ENCODE data around the gene TICAM1. TPM values are rescaled to one million over a fixed set of nuclear protein-coding genes. Genes with fewer than 3 reads are reported as not detected.
"Not testable (repeated sequence)": the region's sequence is repeated elsewhere in the genome, so short reads cannot be mapped to it uniquely, and the experiment has no call there.

Gene TICAM1
- total RNA-seq, 4 donors from 2014 or later: 7.5 to 8.3 (median 8.0) TPM

GRCh38 chr19:4829001-4829712 is 2.4 kb downstream of the TICAM1 start:
- no peaks in the 10 kb centered on the region for H3K27me3 ChIP-seq
- H3K4me3 ChIP-seq: no peak overlapping the region
- intact Hi-C loops (cut with DNase I): no loop called here
- H3K36me3 ChIP-seq: peaks cover 0 to 8% (median 0%) of the 10 kb centered on the region in 4 donors
- peaks cover 10 to 35% (median 26%) of the 10 kb centered on the region in 4 donors for H3K4me1 ChIP-seq
- H3K9me3 ChIP-seq: no peaks in the 10 kb centered on the region
- no peak for TF ChIP-seq POLR2AphosphoS5 (IDR thresholded peaks at IDR 0.05)
- no peak for TF ChIP-seq POLR2A (IDR thresholded peaks at IDR 0.05; ENCODE audit: low read depth)
- no peak for TF ChIP-seq EP300 (IDR thresholded peaks at IDR 0.05)
- TF ChIP-seq CTCF (IDR thresholded peaks at IDR 0.05): no peak
- 72% methylated on average over 16 of the region's 16 CpGs for WGBS
- DNase-seq (ENCODE audit: extremely low spot score): no peak
- H3K27ac ChIP-seq (replicated peaks in 1 of 4): peak overlapping the region in 2 of 4 donors; percentile 31 to 39

GRCh38 chr19:4823577-4823976 is 7.9 kb downstream of the TICAM1 start:
- no peak for TF ChIP-seq CTCF (IDR thresholded peaks at IDR 0.05)
- TF ChIP-seq POLR2A (IDR thresholded peaks at IDR 0.05; ENCODE audit: low read depth): no peak
- no peak for TF ChIP-seq EP300 (IDR thresholded peaks at IDR 0.05)
- no peak for TF ChIP-seq POLR2AphosphoS5 (IDR thresholded peaks at IDR 0.05)

GRCh38 chr19:4822354-4822753 is 9.2 kb downstream of the TICAM1 start:
- H3K4me3 ChIP-seq; H3K27me3 ChIP-seq; H3K9me3 ChIP-seq; H3K27ac ChIP-seq (replicated peaks in 1 of 4); intact Hi-C loops (cut with DNase I); DNase-seq (ENCODE audit: extremely low spot score); H3K4me1 ChIP-seq: not testable (repeated sequence)
- 98% methylated on average over 7 of the region's 7 CpGs for WGBS
- H3K36me3 ChIP-seq: peaks cover 17 to 48% (median 22%) of the 10 kb centered on the region in 4 donors

More at GRCh38 chr19:4823577-4823976, 7.9 kb downstream of the TICAM1 start:
- DNase-seq (ENCODE audit: extremely low spot score): no peak
- H3K4me3 ChIP-seq: no peak overlapping the region
- H3K27ac ChIP-seq (replicated peaks in 1 of 4): no peak overlapping the region
- 89% methylated on average over 6 of the region's 6 CpGs for WGBS
- H3K36me3 ChIP-seq: peaks cover 4 to 35% (median 9%) of the 10 kb centered on the region in 4 donors
- intact Hi-C loops (cut with DNase I): no loop called here
- no peaks in the 10 kb centered on the region for H3K9me3 ChIP-seq
- no peaks in the 10 kb centered on the region for H3K27me3 ChIP-seq
- no peaks in the 10 kb centered on the region for H3K4me1 ChIP-seq

GRCh38 chr19:4821265-4821664 is 10.2 kb downstream of the TICAM1 start:
- H3K27me3 ChIP-seq: no peaks in the 10 kb centered on the region
- 81% methylated on average over 4 of the region's 4 CpGs for WGBS
- intact Hi-C loops (cut with DNase I): no loop called here
- no peak for TF ChIP-seq POLR2A (IDR thresholded peaks at IDR 0.05; ENCODE audit: low read depth)
- TF ChIP-seq EP300 (IDR thresholded peaks at IDR 0.05): no peak
- no peak for TF ChIP-seq POLR2AphosphoS5 (IDR thresholded peaks at IDR 0.05)
- TF ChIP-seq CTCF (IDR thresholded peaks at IDR 0.05): no peak
- no peaks in the 10 kb centered on the region for H3K9me3 ChIP-seq
- peaks cover 0 to 3% (median 2%) of the 10 kb centered on the region in 4 donors for H3K4me1 ChIP-seq
- H3K4me3 ChIP-seq: no peak overlapping the region
- H3K36me3 ChIP-seq: peaks cover 20 to 58% (median 32%) of the 10 kb centered on the region in 4 donors
- no peak for DNase-seq (ENCODE audit: extremely low spot score)
- no peak overlapping the region for H3K27ac ChIP-seq (replicated peaks in 1 of 4)

- no peak for DNase-seq (ENCODE audit: extremely low spot score)
- intact Hi-C loops (cut with DNase I): no loop called here
- no peaks in the 10 kb centered on the region for H3K9me3 ChIP-seq
- no peak overlapping the region for H3K27ac ChIP-seq (replicated peaks in 1 of 4)
- TF ChIP-seq POLR2AphosphoS5 (IDR thresholded peaks at IDR 0.05) (no peak), CTCF (IDR thresholded peaks at IDR 0.05) (no peak), EP300 (IDR thresholded peaks at IDR 0.05) (no peak), POLR2A (IDR thresholded peaks at IDR 0.05; ENCODE audit: low read depth) (no peak)
- H3K36me3 ChIP-seq: peaks cover 22 to 47% (median 32%) of the 10 kb centered on the region in 4 donors
- H3K27me3 ChIP-seq: no peaks in the 10 kb centered on the region
- H3K4me3 ChIP-seq: no peak overlapping the region
- 87% methylated on average over 5 of the region's 32 CpGs for WGBS
- H3K4me1 ChIP-seq: peaks cover 16 to 28% (median 22%) of the 10 kb centered on the region in 4 donors
These were observed 13.8 kb downstream of the TICAM1 start for GRCh38 chr19:4817467-4818277.

All from esophagus muscularis mucosa (tissue), 4 donors.